Adrenal gland (tissue), 5 donors: ENCODE data around the gene LIN52.

Experiments
- CTCF ChIP-seq, 6 experiments: fragments of 450-650 bp in 4 of 6; fragments of 200-600 bp in 2 of 6; sonication (generic) in 1 of 6; IDR thresholded peaks; 1 replicate in 5 of 6; 2 replicates in 1 of 6; pipeline versions ENCODE4 v1.5.1 to v1.8.0; 2016 to 2021; ENCODE audit warnings: antibody characterized with exemption in 6 of 6, mild to moderate bottlenecking in 2 of 6, moderate library complexity in 1 of 6
- POLR2A ChIP-seq, 2 donors: fragments of 450-650 bp; IDR thresholded peaks; one replicate each; pipeline ENCODE4 v1.6.1; 2017; ENCODE audit warnings: antibody characterized with exemption in 2 of 2, mild to moderate bottlenecking in 2 of 2, moderate library complexity in 1 of 2
- donor health status: DM: no; HTN: no; CAD: no.

GRCh38 chr14:74135426-74135825 is 50.7 kb downstream of the LIN52 start:
- no peak for TF ChIP-seq POLR2A (IDR thresholded peaks at IDR 0.05)
- no peak for TF ChIP-seq CTCF (IDR thresholded peaks at IDR 0.05)
